Keratinocyte (primary cell): Measurements from ENCODE around the gene MUC16.

Experiments used
- EZH2 ChIP-seq: IDR thresholded peaks from one replicate; pipeline ENCODE4 v1.6.1; 2012; ENCODE audit warnings: inconsistent platforms, mild to moderate bottlenecking, low read length, moderate library complexity
- TF ChIP-seq, protein P1 (sequence below), 3 experiments: IDR thresholded peaks in 1 of 3; conservative IDR thresholded peaks in 1 of 3; optimal IDR thresholded peaks in 1 of 3; 2 replicates in 2 of 3; 3 replicates in 1 of 3; pipeline versions ENCODE3 to v1.5.1; 2011; ENCODE audit warnings: low read length in 3 of 3, mild to moderate bottlenecking in 3 of 3, moderate library complexity in 2 of 3, control low read depth in 1 of 3, inconsistent platforms in 1 of 3; ENCODE audit not compliant: insufficient read depth in 2 of 3; ENCODE audit errors: extremely low read depth in 1 of 3

DNA sequence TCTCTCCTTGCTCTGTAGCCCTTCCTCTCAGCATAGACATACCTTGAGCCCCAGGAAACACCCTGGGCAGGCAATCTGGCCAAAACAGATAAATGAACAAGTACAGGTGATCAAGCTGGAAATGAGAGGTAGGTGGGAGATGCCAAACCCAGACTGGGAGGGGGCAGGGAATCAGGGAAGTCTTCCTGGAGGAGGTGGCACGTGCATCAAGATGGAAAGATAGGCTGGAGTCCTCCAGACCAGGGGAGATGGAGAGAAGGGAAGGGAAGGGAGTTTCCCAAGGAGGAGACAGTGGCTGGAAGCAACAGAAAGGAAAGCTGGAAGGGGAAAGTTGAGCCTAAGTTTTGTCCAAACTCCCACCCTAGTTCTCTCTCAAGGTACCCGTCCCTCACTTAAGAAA is 1.7 kb upstream of the MUC16 start:
- TF ChIP-seq, protein P1, sequence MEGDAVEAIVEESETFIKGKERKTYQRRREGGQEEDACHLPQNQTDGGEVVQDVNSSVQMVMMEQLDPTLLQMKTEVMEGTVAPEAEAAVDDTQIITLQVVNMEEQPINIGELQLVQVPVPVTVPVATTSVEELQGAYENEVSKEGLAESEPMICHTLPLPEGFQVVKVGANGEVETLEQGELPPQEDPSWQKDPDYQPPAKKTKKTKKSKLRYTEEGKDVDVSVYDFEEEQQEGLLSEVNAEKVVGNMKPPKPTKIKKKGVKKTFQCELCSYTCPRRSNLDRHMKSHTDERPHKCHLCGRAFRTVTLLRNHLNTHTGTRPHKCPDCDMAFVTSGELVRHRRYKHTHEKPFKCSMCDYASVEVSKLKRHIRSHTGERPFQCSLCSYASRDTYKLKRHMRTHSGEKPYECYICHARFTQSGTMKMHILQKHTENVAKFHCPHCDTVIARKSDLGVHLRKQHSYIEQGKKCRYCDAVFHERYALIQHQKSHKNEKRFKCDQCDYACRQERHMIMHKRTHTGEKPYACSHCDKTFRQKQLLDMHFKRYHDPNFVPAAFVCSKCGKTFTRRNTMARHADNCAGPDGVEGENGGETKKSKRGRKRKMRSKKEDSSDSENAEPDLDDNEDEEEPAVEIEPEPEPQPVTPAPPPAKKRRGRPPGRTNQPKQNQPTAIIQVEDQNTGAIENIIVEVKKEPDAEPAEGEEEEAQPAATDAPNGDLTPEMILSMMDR (optimal IDR thresholded peaks at IDR 0.05 in 1 of 3, IDR thresholded peaks at IDR 0.05 in 1 of 3, conservative IDR thresholded peaks at IDR 0.05 in 1 of 3; ENCODE audit: extremely low read depth in 1 of 3, insufficient read depth in 2 of 3, low read length in 3 of 3), result no peak
- no peak for TF ChIP-seq EZH2
